PC-3 (cell line): Measurements from ENCODE around the gene RCHY1. TPM values are rescaled to one million over a fixed set of nuclear protein-coding genes. Genes with fewer than 3 reads are reported as not detected.
"Not testable (repeated sequence)": the region's sequence is repeated elsewhere in the genome, so short reads cannot be mapped to it uniquely, and the experiment has no call there.

Experiments
- ATAC-seq: fragments of 200-7000 bp; cut with Tn5 transposase; 2 replicates; pipeline ENCODE4 v1.9.1; 2020; ENCODE audit warnings: mild to moderate bottlenecking, moderate library complexity
- BruUV-seq: library from RNA; stranded (reverse); fragments of 400-500 nt; replicated peaks from 2 replicates; lab custom pipeline; 2021; lab: Mats Ljungman, UMichigan
- CTCF ChIA-PET: fragments of 300-600 bp; sonication (Branson Sonifier 250); formaldehyde crosslinking; loops from one replicate; lab custom pipeline; 2022; ENCODE audit warnings: antibody characterized with exemption; lab: Charles Lee
- POLR2A ChIA-PET: fragments of 300-600 bp; sonication (Branson Sonifier 250); formaldehyde crosslinking; loops from one replicate; lab custom pipeline; 2022; ENCODE audit warnings: antibody characterized with exemption; ENCODE audit not compliant: unreplicated experiment; lab: Charles Lee
- DNase-seq: peaks from one replicate; pipeline ENCODE4 v3.0.0-alpha.2; 2015
- H2AFZ ChIP-seq: fragments of 300-600 bp; sonication (generic); 2 replicates; pipeline ENCODE4 v1.6.0; 2016; ENCODE audit warnings: antibody characterized with exemption, low read length
- H3F3A ChIP-seq: fragments of 300-600 bp; sonication (generic); one replicate; pipeline ENCODE4 v1.6.0; 2017; ENCODE audit warnings: antibody characterized with exemption, low read length, control low read depth, mild to moderate bottlenecking; ENCODE audit not compliant: unreplicated experiment
- H3K27ac ChIP-seq: fragments of 300-600 bp; sonication (generic); 2 replicates; pipeline ENCODE4 v1.5.1; 2016; ENCODE audit warnings: mild to moderate bottlenecking, low read length
- H3K27me3 ChIP-seq: fragments of 300-600 bp; sonication (generic); 2 replicates; pipeline ENCODE4 v1.6.1; 2016; ENCODE audit warnings: low read length, mixed read lengths
- H3K36me3 ChIP-seq: fragments of 300-600 bp; sonication (generic); 2 replicates; pipeline ENCODE4 v1.6.1; 2016; ENCODE audit warnings: low read depth, mixed run types, low read length, mixed read lengths
- H3K4me1 ChIP-seq: fragments of 300-600 bp; sonication (generic); 2 replicates; pipeline ENCODE4 v1.5.1; 2016; ENCODE audit warnings: low read length; ENCODE audit not compliant: insufficient read depth
- H3K4me2 ChIP-seq: fragments of 300-600 bp; sonication (generic); 2 replicates; pipeline ENCODE4 v1.6.0; 2016; ENCODE audit warnings: low read length
- H3K4me3 ChIP-seq: fragments of 300-600 bp; sonication (generic); 2 replicates; pipeline ENCODE4 v1.5.1; 2016; ENCODE audit warnings: mild to moderate bottlenecking, low read length, mixed read lengths
- H3K79me2 ChIP-seq: fragments of 300-600 bp; sonication (generic); 2 replicates; pipeline ENCODE4 v1.6.1; 2017; ENCODE audit warnings: low read length, mixed read lengths
- H3K9ac ChIP-seq: fragments of 300-600 bp; sonication (generic); 2 replicates; pipeline ENCODE4 v1.6.0; 2016; ENCODE audit warnings: mild to moderate bottlenecking, low read length
- H3K9me2 ChIP-seq: fragments of 300-600 bp; sonication (generic); replicated peaks from 2 replicates; pipeline ENCODE4 v1.6.1; 2016; ENCODE audit warnings: mixed run types, low read length, mixed read lengths
- H3K9me3 ChIP-seq: fragments of 300-600 bp; sonication (generic); 2 replicates; pipeline ENCODE4 v1.6.1; 2016; ENCODE audit warnings: low read length, mixed read lengths
- H4K20me1 ChIP-seq: fragments of 300-600 bp; sonication (generic); 2 replicates; pipeline ENCODE4 v1.6.1; 2016; ENCODE audit warnings: low read length, mixed read lengths
- CTCF ChIP-seq: fragments of 300-600 bp; sonication (generic); conservative IDR thresholded peaks from 2 replicates; pipeline ENCODE4 v1.5.1; 2017; ENCODE audit warnings: antibody characterized with exemption, low read depth, mild to moderate bottlenecking, low read length
- EZH2 ChIP-seq: fragments of 300-600 bp; sonication (generic); IDR thresholded peaks from one replicate; pipeline ENCODE4 v1.6.1; 2017; ENCODE audit warnings: antibody characterized with exemption, mild to moderate bottlenecking, low read length; ENCODE audit not compliant: unreplicated experiment
- EZH2phosphoT487 ChIP-seq: fragments of 300-600 bp; sonication (generic); IDR thresholded peaks from 2 replicates; pipeline ENCODE4 v1.6.1; 2018; ENCODE audit warnings: mild to moderate bottlenecking, antibody characterized with exemption, low read length, borderline replicate concordance
- intact Hi-C: fragments of 100-400 bp; cut with micrococcal nuclease; formaldehyde crosslinking; loops from 2 replicates; pipeline ENCODE4 v1.9.0; 2023
- total RNA-seq: library from RNA; depleted of rRNA; stranded (reverse); fragments of >200 nt; gene quantifications from 2 replicates; pipeline ENCODE4 v1.2.3, GENCODE V29; 2014

The RCHY1 gene
- total RNA-seq, 1 experiment from 2014 or later = 18.2 TPM

- no peak overlapping the region for H3K4me3 ChIP-seq
- H3K4me1 ChIP-seq = peaks cover 14% of the 10 kb centered on the region
- H3K9me2 ChIP-seq = no peaks in the 10 kb centered on the region
- no peaks in the 10 kb centered on the region for H3K27me3 ChIP-seq
- ChIA-PET POLR2A (no interaction called here), CTCF (no interaction called here)
- no peaks in the 10 kb centered on the region for H3K79me2 ChIP-seq
- H3K36me3 ChIP-seq = no peaks in the 10 kb centered on the region
- ATAC-seq (no peak), DNase-seq (no peak)
- no peak overlapping the region for H2AFZ ChIP-seq
- H3F3A ChIP-seq = no peaks in the 10 kb centered on the region
- no peaks in the 10 kb centered on the region for H4K20me1 ChIP-seq
- no TSS peak for BruUV-seq
- intact Hi-C loops = no loop called here
- H3K9ac ChIP-seq = no peak overlapping the region
- H3K9me3 ChIP-seq = no peaks in the 10 kb centered on the region
- no peak for TF ChIP-seq CTCF
- no peak for TF ChIP-seq EZH2phosphoT487
- no peak for TF ChIP-seq EZH2
- H3K27ac ChIP-seq = no peak overlapping the region
- no peak overlapping the region for H3K4me2 ChIP-seq
Measured at GRCh38 chr4:75544870-75545269, 30.7 kb upstream of the RCHY1 start.

GRCh38 chr4:75544220-75544619 is 30.0 kb upstream of the RCHY1 start:
- POLR2A ChIA-PET, CTCF ChIA-PET, intact Hi-C loops, H4K20me1 ChIP-seq, H3K4me2 ChIP-seq, H3K4me3 ChIP-seq, ATAC-seq, H3F3A ChIP-seq, H3K27ac ChIP-seq, H3K36me3 ChIP-seq, H3K9ac ChIP-seq, BruUV-seq, H3K9me3 ChIP-seq, DNase-seq, H3K27me3 ChIP-seq, H3K9me2 ChIP-seq, H2AFZ ChIP-seq, H3K79me2 ChIP-seq: not testable (repeated sequence)
- H3K4me1 ChIP-seq = peaks cover 14% of the 10 kb centered on the region

- no peaks in the 10 kb centered on the region for H3F3A ChIP-seq
- no peak for TF ChIP-seq EZH2phosphoT487
- no peak for TF ChIP-seq EZH2
- TF ChIP-seq CTCF = no peak
- ChIA-PET CTCF (no interaction called here), POLR2A (interaction anchor here (0.5 kb wide), 1 partner anchor 882 kb away, joined by 4 read pairs; no protein-coding TSS in a partner anchor)
- no peaks in the 10 kb centered on the region for H3K9me2 ChIP-seq
- DNase-seq = peak; percentile 80
- H2AFZ ChIP-seq = no peak overlapping the region
- H4K20me1 ChIP-seq = no peaks in the 10 kb centered on the region
- no peak overlapping the region for H3K9ac ChIP-seq
- peak; percentile 96 for ATAC-seq
- intact Hi-C loops = no loop called here
- H3K4me2 ChIP-seq = no peak overlapping the region
- H3K9me3 ChIP-seq = no peaks in the 10 kb centered on the region
- no peaks in the 10 kb centered on the region for H3K27me3 ChIP-seq
- H3K4me1 ChIP-seq = peaks cover 14% of the 10 kb centered on the region
- H3K4me3 ChIP-seq = no peak overlapping the region
- no TSS peak for BruUV-seq
- H3K36me3 ChIP-seq = no peaks in the 10 kb centered on the region
- no peak overlapping the region for H3K27ac ChIP-seq
- H3K79me2 ChIP-seq = no peaks in the 10 kb centered on the region
Measured at GRCh38 chr4:75542824-75543223, 28.6 kb upstream of the RCHY1 start.

GRCh38 chr4:75537308-75537707 is 23.1 kb upstream of the RCHY1 start:
- POLR2A ChIA-PET, BruUV-seq, H4K20me1 ChIP-seq, intact Hi-C loops, DNase-seq, CTCF ChIA-PET, H3K4me1 ChIP-seq, H3K4me3 ChIP-seq, H3K27me3 ChIP-seq, H3K9me3 ChIP-seq, H3K27ac ChIP-seq, H3K36me3 ChIP-seq, H3K4me2 ChIP-seq, ATAC-seq, H3F3A ChIP-seq, H3K79me2 ChIP-seq, H2AFZ ChIP-seq, H3K9ac ChIP-seq, H3K9me2 ChIP-seq: not testable (repeated sequence)

GRCh38 chr4:75533926-75534325 is 19.7 kb upstream of the RCHY1 start:
- H3K9me2 ChIP-seq, intact Hi-C loops, H3K9ac ChIP-seq, H3K4me1 ChIP-seq, H4K20me1 ChIP-seq, POLR2A ChIA-PET, BruUV-seq, H3K27me3 ChIP-seq, ATAC-seq, H3K79me2 ChIP-seq, H3K4me2 ChIP-seq, H3F3A ChIP-seq, H3K4me3 ChIP-seq, H3K9me3 ChIP-seq, H2AFZ ChIP-seq, CTCF ChIA-PET, DNase-seq, H3K27ac ChIP-seq: not testable (repeated sequence)
- peaks cover 20% of the 10 kb centered on the region for H3K36me3 ChIP-seq
